Smooth muscle cell of trachea (primary cell): ENCODE data around the gene LIFR. TPM values are rescaled to one million over a fixed set of nuclear protein-coding genes. Genes with fewer than 3 reads are reported as not detected.

Source experiments
- total RNA-seq: library from RNA; depleted of rRNA; stranded (reverse); fragments of >200 nt; gene quantifications from 2 replicates; pipeline ENCODE4 v1.2.1, GENCODE V29; 2014

Gene LIFR
- 23.4 and 29.8 TPM in 2 replicates for total RNA-seq

GRCh38 chr5:38556599-38557307 is at the start of gene LIFR:
TSS of gene LIFR (minus strand) at chr5:38556646. CDS start at chr5:38530647, 25,999 bp downstream.

